Transverse colon (tissue), 4 donors: ENCODE results near the gene HIVEP3.

Experiments used
- CTCF ChIP-seq, 5 experiments: fragments of 200-600 bp in 3 of 5; fragments of 450-650 bp in 2 of 5; sonication (generic) in 3 of 5; IDR thresholded peaks; 1 replicate in 2 of 5; 2 replicates in 3 of 5; pipeline ENCODE4 v1.5.1; 2016 to 2017; ENCODE audit warnings: antibody characterized with exemption in 5 of 5, inconsistent platforms in 3 of 5, mild to moderate bottlenecking in 2 of 5, moderate library complexity in 1 of 5
- EP300 ChIP-seq: sonication (generic); formaldehyde crosslinking; IDR thresholded peaks from one replicate; pipeline ENCODE4 v1.6.1; 2017; ENCODE audit warnings: antibody characterized with exemption, low read depth
- POLR2A ChIP-seq: fragments of 450-650 bp; IDR thresholded peaks from one replicate; pipeline ENCODE4 v1.6.1; 2016; ENCODE audit warnings: antibody characterized with exemption, mild to moderate bottlenecking, moderate library complexity
- POLR2AphosphoS5 ChIP-seq, 3 donors: sonication (generic); formaldehyde crosslinking; IDR thresholded peaks; one replicate each; pipeline ENCODE4 v1.6.1; 2016; ENCODE audit warnings: antibody characterized with exemption in 3 of 3

- TF ChIP-seq CTCF (IDR thresholded peaks at IDR 0.05): no peak
- no peak for TF ChIP-seq POLR2A
- no peak for TF ChIP-seq EP300
- no peak for TF ChIP-seq POLR2AphosphoS5 (IDR thresholded peaks at IDR 0.05)
Measured at GRCh38 chr1:41822866-41823265, 95.9 kb downstream of the HIVEP3 start.
